Stimulated activated CD8-positive, alpha-beta memory T cell treated with anti-CD3 and anti-CD28 coated beads, Interleukin-4, amount 100 ng/mL, for 1 hour (primary cell): ENCODE measurements around the gene PPP6R1.

Source experiments
- DNase-seq, 2 donors: peaks; one replicate each; pipeline ENCODE4 v3.0.0-alpha.2; 2020; ENCODE audit warnings: low read depth in 2 of 2, low spot score in 1 of 2

PPP6R1 gene

DNA sequence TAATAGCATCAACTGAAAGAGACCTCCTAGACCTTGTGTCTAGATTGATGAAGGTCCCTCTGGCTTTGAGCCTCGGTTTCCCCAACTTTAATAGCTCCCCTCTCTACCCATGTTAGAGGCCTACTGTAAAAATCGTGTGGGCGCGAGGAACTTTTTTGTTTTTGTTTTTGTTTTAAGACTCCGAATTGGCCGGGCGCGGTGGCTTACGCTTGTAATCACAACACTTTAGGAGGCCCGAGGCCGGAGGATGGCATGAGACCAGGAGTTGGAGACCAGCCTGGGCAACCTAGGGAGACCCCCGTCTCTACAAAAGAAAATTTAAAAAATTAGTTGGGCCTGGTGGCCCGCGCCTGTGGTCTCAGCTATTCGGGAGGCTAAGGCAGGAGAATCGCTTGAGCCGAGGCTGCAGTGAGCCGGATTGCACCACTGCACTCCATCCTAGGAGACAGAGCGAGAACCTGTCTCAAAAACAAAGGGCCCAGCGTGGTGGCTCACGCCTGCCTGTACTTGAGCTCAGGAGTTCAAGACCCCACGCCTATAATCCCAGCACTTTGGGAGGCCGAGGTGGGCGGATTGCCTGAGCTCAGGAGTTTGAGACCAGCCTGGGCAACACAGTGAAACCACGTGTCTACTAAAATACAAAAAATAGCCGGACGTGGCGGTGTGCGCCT is 858 bp upstream of the PPP6R1 start:
- no peak for DNase-seq

DNA sequence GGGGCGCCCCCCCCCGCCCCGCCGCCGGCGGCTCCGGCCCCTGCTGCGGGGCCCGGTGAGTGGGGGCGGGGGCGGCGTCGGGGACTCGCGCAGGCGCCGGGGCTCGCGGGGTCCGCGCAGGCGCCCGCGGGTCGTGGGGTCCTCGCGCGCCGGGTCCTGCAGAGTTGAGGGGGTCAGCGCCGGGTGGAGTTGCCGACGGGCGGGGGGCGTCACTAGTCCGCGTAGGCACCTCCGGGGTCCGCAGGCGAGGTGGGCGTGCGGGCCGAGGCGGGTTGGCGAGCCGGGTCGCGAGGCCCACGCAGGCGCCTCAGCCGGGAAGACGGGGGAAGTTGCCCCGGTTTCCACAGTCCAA is 365 bp downstream of the PPP6R1 start:
- no peak for DNase-seq

DNA sequence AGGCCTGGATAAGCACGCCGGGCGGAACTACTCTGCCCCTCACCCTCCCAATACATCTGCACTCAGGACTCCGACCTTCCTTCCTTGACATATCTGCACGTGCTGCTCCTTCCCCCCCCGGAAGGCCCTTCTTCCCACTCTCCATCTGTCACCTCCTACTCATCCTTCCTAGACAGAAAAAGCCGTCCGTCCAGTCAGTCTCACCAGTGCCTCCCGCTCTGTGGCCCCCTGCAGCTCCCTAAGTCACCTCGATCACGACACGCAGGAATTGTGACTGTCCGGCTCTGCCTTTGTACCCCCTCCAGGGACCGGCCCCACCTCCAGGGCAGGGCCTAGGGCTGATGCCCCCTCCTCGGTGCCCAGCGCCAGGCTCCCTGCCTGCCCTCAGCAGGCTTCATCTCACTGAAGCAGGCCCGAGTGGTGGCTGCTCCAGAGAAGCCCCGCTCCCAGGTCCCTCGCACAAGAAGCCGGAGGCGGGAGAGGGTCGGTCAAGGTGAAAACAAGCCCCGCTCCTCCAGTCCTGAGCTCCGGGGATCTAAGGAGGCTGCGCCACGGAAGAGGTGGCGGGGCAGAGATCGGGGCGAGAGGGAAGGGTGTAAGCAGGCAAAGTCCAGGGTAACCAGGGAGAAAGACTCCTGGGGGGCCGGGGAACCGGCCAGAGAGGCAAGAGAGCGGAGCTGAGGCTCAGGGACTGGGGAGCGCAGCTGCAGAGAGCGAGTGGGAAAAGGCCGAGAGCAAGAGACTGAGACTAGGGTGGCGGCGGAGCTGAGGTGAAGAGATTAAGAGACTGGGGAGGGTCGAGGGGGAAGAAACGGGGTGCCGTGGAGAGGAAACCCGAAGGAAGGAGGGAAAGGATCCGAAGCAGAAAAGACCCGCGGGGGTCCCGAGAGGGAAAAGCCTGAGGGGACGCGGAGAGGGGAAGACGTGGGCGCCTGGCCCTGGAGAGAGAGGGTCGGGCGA is 1.1 kb downstream of the PPP6R1 start:
- no peak for DNase-seq

DNA sequence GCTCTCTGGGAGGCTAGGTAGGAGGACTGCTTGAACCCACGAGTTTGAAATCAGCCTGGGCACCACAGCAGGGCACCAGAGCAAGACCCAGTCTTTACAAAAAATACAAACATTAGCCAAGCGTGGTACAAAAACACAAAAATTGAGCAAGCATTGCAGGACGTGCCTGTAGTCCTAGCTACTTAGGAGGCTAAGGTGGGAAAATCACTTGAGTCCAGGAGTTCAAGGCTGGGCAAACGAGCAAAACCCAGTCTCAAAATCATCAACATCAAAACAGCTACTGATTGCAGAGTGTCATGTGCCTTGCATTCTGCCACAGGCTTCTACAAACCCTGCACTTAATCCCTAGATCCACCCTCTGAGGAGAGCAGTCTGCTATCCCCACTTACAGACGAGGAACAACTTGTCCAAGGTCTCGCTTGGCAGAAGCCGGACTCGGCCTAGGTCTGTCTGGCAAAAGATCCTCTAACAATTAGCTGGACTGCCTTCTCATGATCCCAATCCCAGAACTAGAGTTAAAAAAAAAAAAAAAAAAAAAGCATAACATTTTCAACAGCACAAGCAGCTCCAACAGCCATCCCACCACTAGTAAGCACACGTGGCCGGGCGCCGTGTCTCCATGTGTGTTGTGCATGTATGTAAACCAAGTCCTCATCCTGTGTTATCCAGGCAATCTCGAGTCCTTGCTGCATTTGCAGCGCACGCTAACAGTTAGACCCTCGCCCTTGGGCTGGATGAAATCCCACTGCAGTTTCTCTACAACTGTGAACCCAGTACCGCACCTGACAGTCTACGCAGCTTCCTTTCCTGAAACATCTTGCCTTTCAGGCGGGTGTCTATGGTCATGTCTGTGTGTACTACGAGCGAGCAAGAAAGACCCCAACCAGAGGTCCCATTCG is 2.0 kb downstream of the PPP6R1 start:
- DNase-seq, result no peak

DNA sequence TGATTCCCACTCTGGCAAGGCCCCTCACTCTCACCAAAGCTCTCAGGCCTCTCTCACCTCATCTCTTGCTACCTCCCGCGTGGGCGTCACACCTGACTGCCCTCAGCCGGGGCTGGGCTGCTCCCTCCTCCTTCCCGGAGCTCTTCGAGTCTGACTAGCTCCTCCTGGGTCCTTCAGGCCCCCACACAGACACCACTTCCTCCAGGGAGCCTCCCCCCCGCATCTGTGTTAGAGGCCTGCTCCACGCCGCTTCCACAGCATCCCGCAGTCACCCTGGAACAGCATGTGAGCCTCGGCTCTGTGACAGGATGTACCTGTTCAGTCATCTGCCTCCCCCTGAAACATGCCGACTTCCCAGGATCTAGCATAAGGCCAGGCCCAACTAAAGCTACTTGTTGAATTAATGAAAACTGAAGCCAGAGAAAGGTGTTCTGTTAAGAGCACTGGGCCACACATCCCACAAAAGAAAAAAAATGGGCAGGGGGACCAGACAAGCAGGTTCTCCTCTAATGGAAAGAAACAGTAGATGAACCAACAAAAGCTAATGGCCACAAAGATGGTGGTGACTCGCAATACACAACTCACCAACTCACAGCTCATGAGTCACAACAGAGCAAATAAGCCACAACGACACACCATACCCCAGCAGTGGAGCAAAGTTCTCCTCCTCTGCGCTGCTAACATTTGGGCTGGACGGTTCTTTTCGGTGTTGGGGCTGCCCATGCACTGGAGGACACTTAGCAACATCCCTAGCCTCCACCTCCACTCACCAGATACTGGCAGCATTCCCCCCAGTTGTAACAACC is 3.0 kb downstream of the PPP6R1 start:
- no peak for DNase-seq

DNA sequence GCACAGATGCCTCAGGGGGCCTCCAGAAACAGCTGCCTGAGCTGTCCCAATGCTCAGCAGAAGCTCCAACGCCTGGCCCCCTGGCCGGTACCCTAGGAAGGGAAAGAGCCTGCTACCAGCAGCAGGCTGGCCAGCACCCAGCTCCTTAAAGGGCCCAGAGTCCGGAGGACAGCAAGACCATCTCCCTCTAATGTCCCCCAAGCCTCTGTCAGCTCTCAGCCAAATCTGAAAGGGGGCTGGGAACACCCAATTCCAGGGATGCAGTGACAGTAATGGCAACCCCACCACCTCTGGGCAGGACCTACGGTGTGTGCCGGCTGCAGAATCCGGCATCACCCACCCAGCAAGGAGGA is 4.2 kb downstream of the PPP6R1 start:
- no peak for DNase-seq

DNA sequence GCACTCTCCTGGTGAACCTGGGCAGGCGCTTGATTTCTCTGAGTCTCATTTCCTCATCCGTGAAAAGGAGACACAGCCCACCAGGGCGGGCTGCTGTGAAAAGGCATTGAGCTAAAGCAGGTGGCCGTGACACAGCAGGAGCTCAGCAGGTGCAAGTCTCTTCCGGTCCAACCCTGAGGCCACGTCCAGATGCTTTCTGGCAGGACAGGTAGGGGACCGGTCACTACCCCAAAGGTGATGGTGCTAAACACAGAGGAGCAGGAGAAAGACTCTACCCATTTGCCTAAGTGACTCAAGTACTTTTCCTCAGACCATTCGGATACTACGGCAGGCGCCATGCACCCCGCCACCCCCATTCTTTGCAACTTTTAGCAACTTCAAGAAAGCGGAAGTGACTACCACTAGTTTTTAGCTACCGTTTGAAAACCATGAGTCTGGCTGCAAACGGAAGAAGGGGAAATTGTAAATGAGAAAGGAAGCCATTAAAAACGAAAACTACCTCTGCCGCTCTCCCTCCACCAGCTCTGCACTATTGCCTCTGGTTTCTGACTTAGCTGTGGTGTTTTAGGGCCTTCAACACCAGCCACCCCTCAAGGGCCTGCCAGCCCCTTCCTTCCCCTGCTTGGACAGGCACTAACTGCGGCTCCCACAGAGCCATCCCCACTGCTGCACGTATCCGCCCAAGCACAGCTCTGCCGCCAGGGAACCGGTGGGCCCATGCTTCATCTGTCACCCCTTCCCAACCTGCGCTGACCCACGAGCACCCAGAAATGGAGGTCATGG is 4.8 kb downstream of the PPP6R1 start:
- no peak for DNase-seq

DNA sequence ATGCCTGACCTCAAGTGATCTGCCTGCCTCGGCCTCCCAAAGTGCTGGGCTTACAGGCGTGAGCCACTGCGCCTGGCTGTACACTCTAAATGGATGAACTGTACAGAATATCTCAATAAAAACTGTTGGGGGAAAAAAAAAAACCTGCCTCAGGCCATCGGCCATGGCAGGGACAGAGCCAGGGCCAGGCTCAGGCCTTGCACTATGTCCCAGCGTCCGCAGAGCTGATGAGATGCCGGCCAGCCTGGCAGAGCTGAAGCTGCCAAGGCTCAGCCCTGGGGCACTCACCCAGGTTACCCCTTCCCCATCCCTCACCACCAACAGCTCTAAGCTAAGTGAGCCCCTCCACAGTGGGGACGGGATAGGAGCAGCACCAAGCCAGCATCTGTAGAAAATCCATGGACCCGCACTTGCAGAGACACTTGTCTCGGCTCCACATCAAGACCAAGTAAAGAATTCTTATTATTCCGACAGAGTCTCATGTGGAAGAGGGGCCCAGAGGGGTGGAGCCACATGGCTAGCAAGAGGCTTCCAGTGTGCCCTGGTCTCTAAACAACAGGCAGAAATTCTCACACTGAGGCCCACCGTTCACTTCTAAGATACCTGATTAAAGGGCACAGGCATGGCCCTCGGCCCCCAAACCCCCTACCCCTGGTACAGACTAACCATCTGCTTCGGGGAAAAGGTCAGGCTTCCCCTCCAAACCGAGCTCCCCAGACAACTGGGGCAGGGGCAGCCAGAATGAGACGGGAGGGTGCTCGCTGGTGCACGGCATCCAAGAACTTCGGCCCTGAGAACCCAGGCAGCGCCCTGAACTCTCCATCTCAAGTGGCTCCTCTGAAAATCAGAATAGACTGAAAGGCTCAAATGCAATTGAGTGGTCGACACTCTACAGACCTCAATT is 5.8 kb downstream of the PPP6R1 start:
- DNase-seq, result no peak

DNA sequence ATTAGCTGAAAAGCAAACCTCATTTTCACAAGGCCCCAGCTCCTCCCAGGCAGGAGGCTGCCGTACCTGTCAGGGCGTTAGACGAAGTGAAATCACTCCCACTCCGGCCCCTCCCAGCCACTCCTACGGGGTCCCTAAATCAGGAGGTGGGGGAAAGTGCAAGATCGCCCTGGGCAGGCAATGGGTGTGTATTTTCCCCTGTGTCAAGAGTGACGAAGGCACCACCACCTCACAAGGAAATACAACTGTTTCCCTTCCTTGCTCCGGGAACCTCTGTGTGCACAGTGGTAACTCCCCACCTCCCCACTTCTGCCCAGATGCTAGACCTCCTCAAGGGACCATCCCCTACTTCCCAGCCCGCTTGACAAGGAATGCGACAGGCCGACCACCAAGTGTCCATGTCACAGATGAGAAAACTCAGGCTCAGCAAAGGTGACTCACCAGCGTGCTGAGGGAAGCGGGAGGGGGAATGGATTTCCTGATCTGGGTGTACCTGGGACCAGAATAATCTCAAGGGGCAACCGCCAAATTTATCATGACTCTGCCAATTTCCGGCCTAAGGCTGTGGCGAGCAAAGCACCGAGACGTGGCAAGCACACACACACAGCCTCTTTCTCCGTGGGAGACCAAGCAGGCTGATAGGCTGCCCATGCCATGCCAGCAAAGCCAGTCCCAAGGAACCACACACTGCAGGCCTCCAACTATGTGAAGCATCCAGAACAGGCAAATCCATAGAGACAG is 7.3 kb downstream of the PPP6R1 start:
- no peak for DNase-seq

DNA sequence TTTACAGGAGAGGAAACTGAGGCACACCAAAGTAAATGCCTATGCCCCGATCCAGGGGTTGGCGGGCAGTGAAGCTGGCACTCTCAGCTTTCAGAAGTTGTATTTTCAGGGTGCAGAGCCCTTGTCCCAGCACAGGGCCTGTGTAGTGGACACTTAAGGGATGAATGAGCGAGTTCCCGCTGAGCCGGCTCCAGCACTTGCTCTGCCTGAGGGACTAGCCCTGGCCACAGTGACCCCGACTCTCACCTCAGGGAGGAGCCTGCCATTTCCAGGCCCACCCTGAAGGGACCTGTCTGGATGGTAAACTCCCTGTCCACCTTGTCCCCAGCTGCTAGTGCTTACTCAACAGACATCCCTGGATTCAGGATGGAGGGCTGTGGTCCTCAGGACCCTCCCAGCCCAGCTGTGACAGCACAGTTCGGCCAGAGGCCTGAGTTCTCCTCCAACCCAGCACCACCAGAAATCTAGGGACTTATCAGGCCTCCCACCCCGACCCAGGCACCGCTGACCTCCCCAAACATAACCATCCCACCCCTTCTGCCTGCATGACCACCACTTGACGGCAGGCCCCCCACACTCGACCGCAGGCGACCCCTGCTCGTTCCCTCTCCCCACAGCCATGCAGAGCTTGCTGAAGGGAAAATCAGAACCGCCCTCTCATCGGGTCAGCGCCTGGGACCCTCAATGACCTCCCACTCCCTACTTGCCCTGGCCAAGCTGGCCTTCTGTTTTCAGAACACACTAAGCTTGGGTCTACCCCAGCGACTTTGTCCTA is 8.4 kb downstream of the PPP6R1 start:
- DNase-seq, result no peak

DNA sequence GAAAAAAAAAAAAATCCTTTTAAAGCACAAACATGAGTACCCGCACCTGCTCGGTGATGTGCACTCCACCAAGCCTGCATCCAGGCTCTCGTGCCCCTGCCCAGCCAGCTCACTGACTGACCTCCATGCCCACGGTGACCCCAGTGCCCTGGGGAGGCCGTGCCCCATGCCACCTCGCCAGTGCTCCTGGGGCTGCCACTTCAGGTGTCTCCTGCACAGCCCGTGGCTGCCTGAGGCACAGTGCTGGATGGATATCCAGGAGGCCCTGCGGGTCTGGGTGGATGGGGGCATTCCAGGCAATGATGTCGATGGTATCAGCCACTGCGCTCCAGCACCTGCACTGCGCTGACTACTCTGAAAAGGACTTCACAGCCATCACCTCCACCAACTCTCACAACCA is 9.0 kb downstream of the PPP6R1 start:
- DNase-seq, result no peak

DNA sequence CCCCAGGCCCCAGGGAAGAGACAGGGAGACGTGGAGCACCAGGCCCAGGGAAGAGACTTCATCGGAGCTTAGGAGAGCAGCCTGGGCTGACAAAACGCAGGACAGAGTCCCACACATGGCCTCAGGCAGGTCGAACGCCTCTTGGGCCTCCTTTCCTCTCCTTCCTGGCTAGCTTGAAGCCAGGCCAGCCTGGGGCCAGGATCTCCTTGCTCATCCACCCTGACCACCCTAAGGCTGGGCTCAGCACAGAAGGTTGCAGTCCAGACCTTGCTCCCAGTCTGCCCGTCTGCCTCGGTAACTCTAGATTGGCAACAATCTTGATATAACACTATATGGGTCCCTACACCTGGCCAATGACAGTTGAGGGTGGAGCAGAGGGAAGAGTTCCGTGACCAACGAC is 10.1 kb downstream of the PPP6R1 start:
- no peak for DNase-seq

DNA sequence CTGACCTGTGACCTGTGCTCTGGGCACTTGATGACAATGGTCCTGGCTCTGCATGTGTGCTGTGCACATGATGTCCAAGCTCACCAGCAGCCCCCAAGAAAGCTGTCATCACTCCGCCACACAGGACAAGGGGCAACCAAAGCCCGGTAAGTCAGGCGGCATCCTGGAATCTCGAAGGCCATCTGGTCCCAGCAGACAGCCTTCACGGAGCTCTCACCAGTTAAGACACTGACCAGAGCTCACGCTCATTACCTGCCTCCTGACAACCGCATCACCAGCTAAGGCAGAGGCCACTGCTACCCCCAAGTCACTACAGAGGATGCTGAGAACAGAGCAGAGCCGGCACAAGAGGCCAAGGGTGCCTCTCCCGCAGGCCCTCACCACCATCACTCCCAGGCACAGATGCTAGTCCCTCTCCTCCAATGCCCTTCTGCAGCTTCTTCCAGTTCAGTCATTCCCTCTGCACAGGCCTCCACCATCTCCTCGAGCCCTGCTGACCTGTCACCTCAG is 10.6 kb downstream of the PPP6R1 start:
- DNase-seq, result no peak

DNA sequence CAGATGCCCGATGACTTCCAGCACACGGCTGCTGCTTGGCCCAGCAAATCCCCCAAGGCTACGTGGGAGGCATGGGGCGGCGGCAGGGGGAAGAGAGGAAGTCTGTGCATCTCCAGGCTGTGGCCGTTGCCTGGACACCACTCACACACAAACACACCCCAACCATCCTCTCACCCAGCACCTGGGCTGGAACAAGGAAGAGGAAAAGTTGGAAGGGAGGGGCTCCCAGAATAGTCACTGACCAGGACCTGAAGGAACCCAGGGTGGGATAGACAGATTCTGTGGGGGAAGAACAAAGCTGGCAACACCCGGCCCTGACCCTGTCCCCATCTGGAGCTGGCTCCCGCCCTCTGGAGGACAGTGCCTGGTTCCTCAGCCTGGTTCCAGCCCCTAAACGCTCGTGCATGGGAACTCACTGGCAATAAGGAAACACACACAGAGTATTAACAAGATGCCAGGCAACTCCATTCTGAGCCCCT is 11.2 kb downstream of the PPP6R1 start:
- no peak for DNase-seq

DNA sequence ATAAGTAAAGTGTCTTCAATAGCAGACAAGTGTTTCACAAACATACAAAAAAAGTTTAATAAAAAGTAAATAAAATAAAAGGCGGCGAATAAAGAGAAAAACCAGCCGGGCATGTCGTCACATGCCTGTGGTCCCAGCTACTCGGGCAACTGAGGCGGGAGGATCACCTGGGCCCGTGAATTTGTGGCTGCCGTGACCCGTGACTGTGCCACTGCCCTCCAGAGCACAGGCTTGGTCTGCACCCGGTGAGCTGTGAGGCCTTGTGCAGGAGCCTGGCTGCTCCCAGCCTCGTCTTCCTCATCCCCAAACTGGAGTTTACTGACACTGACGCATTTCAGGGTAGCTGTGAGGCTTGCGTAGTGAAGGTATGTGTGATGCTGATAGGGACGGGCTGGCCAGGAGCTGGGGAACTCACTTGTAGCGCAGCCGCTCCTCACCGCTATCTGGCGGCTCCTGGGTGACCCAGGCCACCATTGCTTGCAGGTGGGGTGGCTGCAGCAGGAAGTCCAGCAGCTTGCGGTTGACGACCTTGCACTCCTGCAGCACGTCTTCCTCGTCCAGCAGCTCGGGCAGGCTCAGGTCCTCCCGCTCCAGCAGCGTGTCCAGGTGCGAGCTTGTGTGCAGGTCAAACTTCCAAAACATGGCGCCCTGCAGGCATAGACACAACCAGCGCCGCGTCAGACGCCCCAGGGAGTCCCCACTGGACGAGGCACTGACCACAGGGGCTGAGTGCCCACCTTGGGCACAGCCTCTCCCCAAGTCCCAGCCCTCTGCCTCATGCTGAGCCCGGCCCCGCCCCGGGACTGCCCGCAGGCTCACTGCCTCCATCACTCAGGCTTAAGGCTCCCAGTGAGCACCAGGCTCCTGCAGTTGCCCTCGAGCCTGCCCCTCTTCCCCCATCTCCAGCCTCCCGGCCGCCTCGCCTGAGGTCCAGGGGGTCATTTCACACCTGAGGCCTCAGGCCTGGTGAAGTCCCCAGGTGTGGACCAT is 12.1 kb downstream of the PPP6R1 start:
- no peak for DNase-seq
